ENCODE data around the gene GGA3.

The GGA3 gene

GRCh38 chr17:75252039-75252816 lies 9.2 kb downstream of the GGA3 start:
- no peak for TF ChIP-seq CTCF (IDR thresholded peaks at IDR 0.05; ENCODE audit: low read depth, low read length, missing control alignments)
- no peak for DNase-seq (ENCODE audit: extremely low read depth, low read depth)
- H3K4me3 ChIP-seq (replicated peaks; ENCODE audit: low read depth, low read length), result no peak overlapping the region

GRCh38 chr17:75250009-75250471 lies 11.4 kb downstream of the GGA3 start:
- TF ChIP-seq CTCF (IDR thresholded peaks at IDR 0.05; ENCODE audit: low read depth, low read length, missing control alignments), result no peak
- DNase-seq (ENCODE audit: extremely low read depth, low read depth), result no peak
- H3K4me3 ChIP-seq (replicated peaks; ENCODE audit: low read depth, low read length), result no peak overlapping the region

- no peak for DNase-seq (ENCODE audit: extremely low read depth, low read depth)
- H3K4me3 ChIP-seq (replicated peaks; ENCODE audit: low read depth, low read length), result no peak overlapping the region
- no peak for TF ChIP-seq CTCF (IDR thresholded peaks at IDR 0.05; ENCODE audit: low read depth, low read length, missing control alignments)
Measured at GRCh38 chr17:75249564-75249963, 11.8 kb downstream of the GGA3 start.

- H3K4me3 ChIP-seq (replicated peaks; ENCODE audit: low read depth, low read length), result no peak overlapping the region
- no peak for TF ChIP-seq CTCF (IDR thresholded peaks at IDR 0.05; ENCODE audit: low read depth, low read length, missing control alignments)
- no peak for DNase-seq (ENCODE audit: extremely low read depth, low read depth)
Measured at GRCh38 chr17:75246404-75246803, 15.0 kb downstream of the GGA3 start.

- TF ChIP-seq CTCF (IDR thresholded peaks at IDR 0.05; ENCODE audit: low read depth, low read length, missing control alignments), result no peak
- DNase-seq (ENCODE audit: extremely low read depth, low read depth), result no peak
- no peak overlapping the region for H3K4me3 ChIP-seq (replicated peaks; ENCODE audit: low read depth, low read length)
Measured at GRCh38 chr17:75245011-75245410, 16.4 kb downstream of the GGA3 start.

GRCh38 chr17:75244133-75244866 lies 17.1 kb downstream of the GGA3 start:
- no peak for TF ChIP-seq CTCF (IDR thresholded peaks at IDR 0.05; ENCODE audit: low read depth, low read length, missing control alignments)
- H3K4me3 ChIP-seq (replicated peaks; ENCODE audit: low read depth, low read length), result no peak overlapping the region
- no peak for DNase-seq (ENCODE audit: extremely low read depth, low read depth)
